C4-2B (cell line): ENCODE results near the gene NUP155.
"Not testable (repeated sequence)": the region's sequence is repeated elsewhere in the genome, so short reads cannot be mapped to it uniquely, and the experiment has no call there.

Source experiments
- H3K27ac ChIP-seq: fragments of 450-650 bp; 2 replicates; pipeline ENCODE4 v1.5.1; 2017
- ZFX ChIP-seq: fragments of 450-650 bp; IDR thresholded peaks from 2 replicates; pipeline ENCODE4 v1.6.1; 2017
- TF ChIP-seq, protein P1 (sequence below): fragments of 450-650 bp; conservative IDR thresholded peaks from 2 replicates; pipeline ENCODE4 v1.5.1; 2017; ENCODE audit warnings: mild to moderate bottlenecking

NUP155 gene

DNA sequence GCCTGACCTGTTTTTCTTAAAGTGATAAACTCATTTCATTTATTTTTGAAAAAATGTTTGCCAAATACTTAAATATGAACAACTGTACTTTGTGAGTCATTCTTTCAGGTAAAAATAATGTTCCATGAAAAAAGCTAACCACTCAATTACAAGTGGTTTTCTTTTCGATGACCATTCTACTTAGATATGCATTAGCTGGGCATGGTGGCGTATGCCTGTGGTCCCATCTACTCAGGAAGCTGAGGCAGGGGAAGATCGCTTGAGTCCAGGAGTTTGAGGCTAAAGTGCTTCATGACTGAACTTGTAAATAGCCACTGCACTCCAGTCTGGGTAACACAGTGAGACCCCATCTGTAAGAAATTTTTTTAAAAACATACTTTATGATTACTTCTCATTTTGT, 4.2 kb upstream of the NUP155 start:
- no peak for TF ChIP-seq ZFX
- TF ChIP-seq, protein P1, sequence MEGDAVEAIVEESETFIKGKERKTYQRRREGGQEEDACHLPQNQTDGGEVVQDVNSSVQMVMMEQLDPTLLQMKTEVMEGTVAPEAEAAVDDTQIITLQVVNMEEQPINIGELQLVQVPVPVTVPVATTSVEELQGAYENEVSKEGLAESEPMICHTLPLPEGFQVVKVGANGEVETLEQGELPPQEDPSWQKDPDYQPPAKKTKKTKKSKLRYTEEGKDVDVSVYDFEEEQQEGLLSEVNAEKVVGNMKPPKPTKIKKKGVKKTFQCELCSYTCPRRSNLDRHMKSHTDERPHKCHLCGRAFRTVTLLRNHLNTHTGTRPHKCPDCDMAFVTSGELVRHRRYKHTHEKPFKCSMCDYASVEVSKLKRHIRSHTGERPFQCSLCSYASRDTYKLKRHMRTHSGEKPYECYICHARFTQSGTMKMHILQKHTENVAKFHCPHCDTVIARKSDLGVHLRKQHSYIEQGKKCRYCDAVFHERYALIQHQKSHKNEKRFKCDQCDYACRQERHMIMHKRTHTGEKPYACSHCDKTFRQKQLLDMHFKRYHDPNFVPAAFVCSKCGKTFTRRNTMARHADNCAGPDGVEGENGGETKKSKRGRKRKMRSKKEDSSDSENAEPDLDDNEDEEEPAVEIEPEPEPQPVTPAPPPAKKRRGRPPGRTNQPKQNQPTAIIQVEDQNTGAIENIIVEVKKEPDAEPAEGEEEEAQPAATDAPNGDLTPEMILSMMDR, result no peak
- H3K27ac ChIP-seq, result no peak overlapping the region

DNA sequence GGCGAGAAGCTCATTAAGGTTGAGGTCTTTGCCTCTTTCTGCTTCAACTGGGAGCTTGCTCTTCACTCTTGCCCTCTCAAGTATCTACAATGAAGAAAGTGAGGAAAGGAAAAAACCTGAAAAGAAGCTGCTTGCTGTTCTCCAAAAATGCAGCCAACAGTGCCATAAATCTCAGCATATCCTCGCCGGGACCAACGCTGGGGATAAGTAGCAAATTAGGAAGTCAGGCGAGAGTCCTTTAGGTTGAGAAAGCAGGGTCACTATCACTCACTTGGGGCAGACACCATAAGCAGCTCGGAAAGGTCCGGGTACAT, 399 bp downstream of the NUP155 start:
- no peak for TF ChIP-seq ZFX
- TF ChIP-seq, protein P1, result no peak
- H3K27ac ChIP-seq, result peak overlapping the region; percentile 88

DNA sequence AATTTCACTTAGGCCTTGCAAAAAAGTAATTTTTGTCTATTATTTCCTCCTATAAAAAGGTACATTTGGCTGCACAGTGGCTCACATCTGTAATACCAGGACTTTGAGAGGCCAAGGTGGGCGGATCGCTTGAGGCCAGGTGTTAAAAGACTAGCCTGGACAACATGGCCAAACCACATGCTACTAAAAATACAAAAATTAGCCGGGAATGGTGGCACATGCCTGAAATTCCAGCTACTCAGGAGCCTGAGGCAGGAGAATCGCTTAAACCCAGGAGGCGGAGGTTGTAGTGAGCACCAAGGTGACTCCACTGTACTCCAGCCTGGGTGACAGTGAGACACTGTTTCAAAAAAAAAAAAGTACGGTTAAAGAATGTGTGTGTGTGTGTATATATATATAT, 15.7 kb downstream of the NUP155 start:
- H3K27ac ChIP-seq, result no peak overlapping the region
- TF ChIP-seq, protein P1, result no peak
- no peak for TF ChIP-seq ZFX

DNA sequence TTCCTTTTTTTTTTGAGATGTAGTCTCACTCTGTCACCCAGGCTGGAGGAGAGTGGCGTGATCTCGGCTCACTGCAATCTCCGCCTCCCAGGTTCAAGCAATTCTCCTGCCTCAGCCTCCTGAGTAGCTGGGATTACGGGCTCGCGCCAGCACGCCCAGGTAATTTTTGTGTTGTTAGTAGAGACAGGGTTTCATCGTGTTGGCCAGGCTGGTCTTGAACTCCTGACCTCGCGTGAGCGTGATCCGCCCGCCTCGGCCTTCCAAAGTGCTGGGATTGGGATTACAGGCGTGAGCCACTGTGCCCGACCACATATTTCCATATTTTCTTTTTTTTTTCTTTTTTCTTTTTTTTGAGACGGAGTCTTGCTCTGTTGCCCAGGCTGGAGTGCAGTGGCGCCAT, 28.2 kb downstream of the NUP155 start:
- not testable (repeated sequence) for H3K27ac ChIP-seq

DNA sequence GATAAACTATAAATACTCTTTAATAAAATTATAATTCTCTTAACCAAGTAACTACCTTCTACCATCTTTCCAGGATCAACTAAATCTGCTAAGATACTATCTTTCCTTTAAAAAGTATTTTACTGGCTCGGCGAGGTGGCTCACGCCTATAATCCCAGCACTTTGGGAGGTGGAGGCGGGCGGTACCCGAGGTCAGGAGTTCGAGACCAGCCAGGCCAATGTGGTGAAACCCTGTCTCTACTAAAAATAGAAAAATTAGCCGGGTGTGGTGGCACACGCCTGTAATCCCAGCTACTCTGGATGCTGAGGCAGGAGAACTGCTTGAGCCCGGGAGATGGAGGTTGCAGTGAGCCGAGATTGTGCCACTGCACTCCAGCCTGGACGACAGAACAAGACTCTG, 36.2 kb downstream of the NUP155 start:
- not testable (repeated sequence) for H3K27ac ChIP-seq

DNA sequence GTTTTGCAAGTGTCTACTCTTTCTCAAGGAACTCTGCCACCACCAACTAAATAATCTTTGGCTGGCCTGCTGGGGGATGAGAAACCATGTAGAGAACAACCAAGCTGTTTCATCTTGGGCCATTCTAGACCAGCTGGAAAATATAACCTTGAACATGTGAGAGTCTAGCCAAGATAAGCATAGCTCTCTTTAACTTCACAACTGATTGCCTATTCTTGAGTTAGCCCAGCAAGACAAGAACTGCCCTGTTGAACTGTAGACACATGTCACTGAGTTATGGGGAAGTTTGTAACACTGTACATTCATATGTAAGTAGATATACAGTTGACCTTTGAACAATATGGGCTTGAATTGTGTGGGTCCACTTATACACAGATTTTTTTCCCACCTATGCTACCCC, 44.4 kb downstream of the NUP155 start:
- H3K27ac ChIP-seq, result no peak overlapping the region
- TF ChIP-seq ZFX, result no peak
- TF ChIP-seq, protein P1, result no peak

DNA sequence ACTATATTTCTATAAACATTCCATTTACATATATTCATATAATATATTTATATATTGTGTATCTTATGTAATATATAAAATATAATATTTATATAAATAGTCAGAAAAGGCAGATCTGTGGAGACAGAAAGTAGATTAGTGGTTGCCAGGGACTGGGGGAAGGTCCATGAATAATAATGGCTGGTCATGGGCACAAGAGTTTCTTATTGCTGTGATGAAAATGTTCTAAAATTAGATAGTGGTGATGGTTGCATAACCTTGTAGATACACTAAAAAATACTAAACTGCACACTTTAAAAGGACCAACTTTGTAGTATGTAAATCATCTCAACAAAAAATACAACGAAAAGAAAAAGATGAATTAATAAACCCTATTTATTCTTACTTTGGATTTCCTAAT, 47.3 kb downstream of the NUP155 start:
- no peak for TF ChIP-seq ZFX
- TF ChIP-seq, protein P1, result no peak
- no peak overlapping the region for H3K27ac ChIP-seq

DNA sequence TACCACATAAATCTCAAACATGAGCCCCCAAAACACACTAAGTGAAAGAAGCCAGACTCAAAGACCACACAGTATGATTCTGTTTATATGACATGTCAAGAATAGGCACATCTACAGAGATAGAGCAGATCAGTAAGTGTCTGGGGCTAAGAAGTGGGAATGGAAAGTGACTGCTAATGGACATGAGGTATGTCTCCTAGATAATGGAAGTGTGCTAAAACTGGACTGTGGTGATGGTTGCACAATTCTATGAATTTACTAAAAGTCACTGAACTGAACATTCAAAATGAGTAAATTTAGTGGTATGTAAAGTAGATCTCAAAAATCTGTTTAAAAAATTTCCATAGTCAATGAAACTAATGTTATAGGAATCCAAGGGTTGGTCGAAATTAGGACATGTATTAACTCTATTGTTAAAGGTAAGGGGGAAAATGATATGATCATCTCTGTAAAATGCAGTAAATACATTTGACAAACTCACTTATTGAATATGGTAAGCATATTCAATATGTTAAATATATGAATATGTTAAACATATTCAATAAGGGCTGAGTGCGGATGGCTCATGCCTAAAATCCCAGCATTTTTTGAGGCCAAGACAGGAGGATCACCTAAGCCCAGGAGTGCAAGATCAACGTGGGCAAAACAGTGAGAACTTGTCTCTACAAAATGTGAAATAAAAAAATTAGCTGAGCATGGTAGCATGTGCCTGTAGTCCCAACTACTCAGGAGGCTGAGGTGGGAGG, 51.7 kb downstream of the NUP155 start:
- TF ChIP-seq ZFX, result no peak
- TF ChIP-seq, protein P1, result no peak
- H3K27ac ChIP-seq, result no peak overlapping the region

DNA sequence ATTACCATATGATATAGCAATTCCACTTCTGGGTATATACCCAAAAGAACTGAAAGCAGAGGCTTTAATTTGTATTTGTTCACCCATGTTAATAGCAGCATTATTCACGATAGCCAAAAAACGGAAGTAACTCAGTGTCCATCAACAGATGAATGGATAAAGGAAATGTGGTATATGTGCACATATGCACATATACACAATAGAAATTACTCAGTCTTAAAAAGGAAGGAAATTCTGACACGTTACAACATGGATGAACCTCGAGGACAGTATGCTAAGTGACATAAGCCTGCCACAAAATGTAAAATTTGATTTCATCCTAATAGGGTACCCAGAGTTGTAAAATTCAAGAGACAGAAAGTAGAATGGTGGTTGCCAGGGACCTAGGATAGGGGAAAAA, 54.9 kb downstream of the NUP155 start:
- no peak overlapping the region for H3K27ac ChIP-seq
- no peak for TF ChIP-seq ZFX
- TF ChIP-seq, protein P1, result no peak
